Breast epithelium (tissue), 4 donors: Measurements from ENCODE around the gene CALN1. TPM values are rescaled to one million over a fixed set of nuclear protein-coding genes. Genes with fewer than 3 reads are reported as not detected.

Source experiments
- DNase-seq, 2 donors: peaks; one replicate each; pipeline ENCODE4 v3.0.0-alpha.2; 2019; ENCODE audit warnings: low spot score in 2 of 2
- H3K27ac ChIP-seq, 2 donors: fragments of 200-600 bp; sonication (generic) in 1 of 2; one replicate each; pipeline ENCODE4 v1.5.1; 2016 to 2019; ENCODE audit warnings: mild to moderate bottlenecking in 1 of 2
- H3K27me3 ChIP-seq, 2 donors: fragments of 200-600 bp; sonication (generic) in 1 of 2; one replicate each; pipeline versions ENCODE4 v1.5.1 to v1.6.0; 2017 to 2019; ENCODE audit warnings: control low read depth in 1 of 2, mild to moderate bottlenecking in 1 of 2
- H3K36me3 ChIP-seq: fragments of 200-600 bp; one replicate; pipeline ENCODE4 v1.5.1; 2019
- H3K4me1 ChIP-seq, 2 donors: fragments of 200-600 bp; sonication (generic); one replicate each; pipeline ENCODE4 v1.5.1; 2016 to 2019; ENCODE audit warnings: control low read depth in 1 of 2
- H3K4me3 ChIP-seq, 3 donors: fragments of 200-600 bp; sonication (generic); 1 replicate in 2 of 3; 2 replicates in 1 of 3; pipeline ENCODE4 v1.5.1; 2016 to 2019; ENCODE audit warnings: mild to moderate bottlenecking in 3 of 3, moderate library complexity in 2 of 3
- H3K9me3 ChIP-seq, 2 donors: fragments of 200-600 bp; sonication (generic) in 1 of 2; one replicate each; pipeline ENCODE4 v1.5.1; 2016 to 2019; ENCODE audit warnings: control low read depth in 1 of 2
- CTCF ChIP-seq, 3 donors: fragments of 450-650 bp; IDR thresholded peaks; one replicate each; pipeline ENCODE4 v1.5.1; 2016 to 2017; ENCODE audit warnings: antibody characterized with exemption in 3 of 3, mild to moderate bottlenecking in 3 of 3, moderate library complexity in 3 of 3
- POLR2A ChIP-seq: fragments of 450-650 bp; IDR thresholded peaks from one replicate; pipeline ENCODE4 v1.6.1; 2016; ENCODE audit warnings: antibody characterized with exemption, mild to moderate bottlenecking, moderate library complexity
- POLR2AphosphoS5 ChIP-seq, 3 donors: sonication (generic); formaldehyde crosslinking; IDR thresholded peaks; one replicate each; pipeline ENCODE4 v1.6.1; 2017; ENCODE audit warnings: antibody characterized with exemption in 3 of 3
- intact Hi-C: fragments of 100-400 bp; cut with DNase I; formaldehyde crosslinking; loops from one replicate; pipeline ENCODE4 v1.15.1; 2023; ENCODE audit warnings: low total_unique reads
- total RNA-seq, 3 donors: library from RNA; depleted of rRNA; stranded (reverse); fragments of >200 nt; gene quantifications; one replicate each; pipeline ENCODE4 v1.1.0, GENCODE V29; 2016

Gene CALN1
- total RNA-seq, 3 donors from 2014 or later, result under 0.01 to 0.33 (median 0.15) TPM

- H3K4me1 ChIP-seq, result no peaks in the 10 kb centered on the region
- H3K4me3 ChIP-seq, result no peak overlapping the region
- intact Hi-C loops, result no loop called here
- peaks cover 13 to 34% of the 10 kb centered on the region in 2 donors for H3K9me3 ChIP-seq
- H3K27me3 ChIP-seq, result no peaks in the 10 kb centered on the region
- DNase-seq, result no peak
- no peaks in the 10 kb centered on the region for H3K36me3 ChIP-seq
- H3K27ac ChIP-seq, result no peak overlapping the region
- no peak for TF ChIP-seq POLR2AphosphoS5 (IDR thresholded peaks at IDR 0.05)
- TF ChIP-seq CTCF (IDR thresholded peaks at IDR 0.05), result no peak
- TF ChIP-seq POLR2A, result no peak
These were observed 526.7 kb downstream of the CALN1 start for GRCh38 chr7:71885487-71885886.

GRCh38 chr7:71883415-71883814 is 528.7 kb downstream of the CALN1 start:
- H3K4me1 ChIP-seq, result no peaks in the 10 kb centered on the region
- DNase-seq, result no peak
- peaks cover 10 to 39% of the 10 kb centered on the region in 2 donors for H3K9me3 ChIP-seq
- H3K27ac ChIP-seq, result no peak overlapping the region
- H3K4me3 ChIP-seq, result no peak overlapping the region
- intact Hi-C loops, result no loop called here
- no peaks in the 10 kb centered on the region for H3K36me3 ChIP-seq
- TF ChIP-seq CTCF (IDR thresholded peaks at IDR 0.05) (no peak), POLR2AphosphoS5 (IDR thresholded peaks at IDR 0.05) (no peak), POLR2A (no peak)
- no peaks in the 10 kb centered on the region for H3K27me3 ChIP-seq

DNA sequence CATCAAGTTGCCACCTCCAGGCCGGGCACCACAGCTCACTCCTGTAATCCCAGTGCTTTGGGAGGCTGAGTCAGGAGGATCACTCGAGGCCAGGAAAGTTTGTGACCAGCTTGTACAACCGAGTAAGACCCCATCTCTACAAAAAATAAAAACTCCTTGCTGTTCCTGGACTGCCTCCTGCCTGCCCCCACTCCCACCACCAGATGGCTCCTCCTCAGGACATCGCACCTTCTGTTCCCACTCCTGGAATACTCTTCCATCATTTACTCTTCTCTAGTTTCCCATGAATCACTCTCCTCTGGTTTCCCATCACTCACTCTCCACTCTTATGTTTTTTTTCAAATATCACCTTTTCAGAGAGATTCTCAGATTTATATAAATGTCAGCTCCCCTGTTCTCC is 540.7 kb downstream of the CALN1 start:
- Histone ChIP-seq H3K27me3 (no peaks in the 10 kb centered on the region), H3K36me3 (no peaks in the 10 kb centered on the region), H3K4me1 (no peaks in the 10 kb centered on the region), H3K9me3 (peaks cover 9 to 13% of the 10 kb centered on the region in 2 donors), H3K27ac (no peak overlapping the region), H3K4me3 (no peak overlapping the region)
- intact Hi-C loops, result no loop called here
- DNase-seq, result no peak
- TF ChIP-seq POLR2A (no peak), CTCF (IDR thresholded peaks at IDR 0.05) (no peak), POLR2AphosphoS5 (IDR thresholded peaks at IDR 0.05) (no peak)

- intact Hi-C loops, result no loop called here
- H3K4me3 ChIP-seq, result no peak overlapping the region
- no peaks in the 10 kb centered on the region for H3K36me3 ChIP-seq
- peaks cover 5 to 8% of the 10 kb centered on the region in 2 donors for H3K9me3 ChIP-seq
- no peaks in the 10 kb centered on the region for H3K27me3 ChIP-seq
- no peaks in the 10 kb centered on the region for H3K4me1 ChIP-seq
- H3K27ac ChIP-seq, result no peak overlapping the region
- no peak for TF ChIP-seq POLR2A
- DNase-seq, result no peak
These were observed 541.3 kb downstream of the CALN1 start for GRCh38 chr7:71870812-71871211.

DNA sequence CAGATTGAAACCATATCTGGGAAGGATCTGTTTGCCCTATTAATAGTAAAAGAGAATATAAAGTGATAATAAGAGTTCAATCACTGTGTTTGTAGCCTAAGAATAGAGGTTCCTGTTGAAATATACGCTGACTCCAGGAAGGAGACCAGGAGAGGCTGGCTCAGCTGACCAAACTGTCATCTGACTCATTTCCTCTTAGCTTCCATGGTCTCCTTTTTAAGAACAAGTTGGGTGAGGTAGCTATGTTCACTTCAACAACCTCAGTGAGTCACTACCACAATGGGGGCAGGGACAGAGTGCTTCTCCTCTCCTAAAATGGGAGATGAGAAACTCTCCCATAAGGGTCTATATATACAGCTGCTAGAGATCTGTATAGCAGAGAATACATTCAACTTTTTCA is 543.3 kb downstream of the CALN1 start:
- intact Hi-C loops, result no loop called here
- H3K9me3 ChIP-seq, result peaks cover 3 to 4% of the 10 kb centered on the region in 2 donors

More for the DNA sequence above, 543.3 kb downstream of the CALN1 start:
- H3K27me3 ChIP-seq, result no peaks in the 10 kb centered on the region
- no peak overlapping the region for H3K27ac ChIP-seq
- TF ChIP-seq POLR2AphosphoS5 (IDR thresholded peaks at IDR 0.05), result no peak
- TF ChIP-seq CTCF (IDR thresholded peaks at IDR 0.05), result no peak
- TF ChIP-seq POLR2A, result no peak
- no peaks in the 10 kb centered on the region for H3K4me1 ChIP-seq
- no peak for DNase-seq
- no peak overlapping the region for H3K4me3 ChIP-seq
- no peaks in the 10 kb centered on the region for H3K36me3 ChIP-seq
